ENCODE data around the gene LAMP1. TPM values are rescaled to one million over a fixed set of nuclear protein-coding genes. Genes with fewer than 3 reads are reported as not detected.

LAMP1 gene
- total RNA-seq, 2 experiments from 2014 or later, result 81.1 TPM

DNA sequence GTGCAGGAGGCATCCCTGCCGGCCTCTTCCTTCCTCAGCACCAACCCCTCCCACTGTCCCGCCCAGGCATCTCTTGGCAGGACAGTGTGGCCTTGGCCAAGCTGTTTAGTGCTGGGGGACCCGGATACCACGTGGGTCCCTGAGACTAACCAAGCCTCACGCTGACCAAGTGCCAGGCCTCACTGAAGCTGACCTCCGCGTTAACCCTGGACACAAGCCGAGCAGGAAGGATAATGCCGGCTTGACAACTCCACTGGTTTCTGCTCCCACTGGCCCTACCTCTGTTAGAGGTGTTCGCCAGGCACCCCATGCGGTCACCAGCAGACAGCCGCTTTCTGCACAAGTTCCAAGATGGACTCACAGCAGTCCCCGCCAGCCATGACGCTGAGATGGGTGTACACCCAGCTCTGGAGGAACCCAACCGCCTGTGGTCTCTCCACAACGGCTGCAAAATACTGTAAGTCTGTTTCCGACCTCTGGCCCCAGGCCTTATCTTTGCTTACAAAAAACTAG is 54.5 kb downstream of the LAMP1 start:
- ATAC-seq (no peak), DNase-seq (no peak)
- H3K36me3 Mint-ChIP-seq (ENCODE audit: low read depth), result no peaks in the 10 kb centered on the region
- no peak overlapping the region for H3K4me3 Mint-ChIP-seq
- ChIA-PET POLR2A (no interaction called here), CTCF (no interaction called here)
- no peak overlapping the region for H3K27ac Mint-ChIP-seq
- no peaks in the 10 kb centered on the region for H3K4me1 Mint-ChIP-seq (ENCODE audit: low read depth)
- H3K9me3 Mint-ChIP-seq (ENCODE audit: insufficient read depth), result no peaks in the 10 kb centered on the region
- H3K27me3 Mint-ChIP-seq (ENCODE audit: low read depth), result no peaks in the 10 kb centered on the region

DNA sequence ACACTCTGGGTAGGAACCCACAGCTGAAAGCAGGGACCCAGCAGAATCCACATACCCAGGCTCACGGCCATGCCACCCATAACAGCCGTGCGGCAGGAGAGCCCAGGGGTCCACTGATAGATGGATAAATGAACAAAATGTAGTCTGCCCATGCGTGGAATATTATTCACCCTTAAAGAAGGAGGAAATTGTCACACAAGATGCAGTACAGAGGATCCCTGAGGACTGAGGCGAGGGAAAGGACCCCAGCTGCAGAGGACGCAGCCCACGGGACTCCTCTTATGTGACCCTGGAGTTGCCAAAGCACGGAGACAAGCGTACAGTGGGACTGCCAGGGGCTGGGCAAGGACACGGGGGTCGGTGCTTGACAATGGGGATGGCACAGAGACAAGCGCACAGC is 56.2 kb downstream of the LAMP1 start:
- POLR2A ChIA-PET, result no interaction called here
- H3K4me3 Mint-ChIP-seq, result no peak overlapping the region
- no peak overlapping the region for H3K27ac Mint-ChIP-seq
- no peak for ATAC-seq
- H3K27me3 Mint-ChIP-seq (ENCODE audit: low read depth), result no peaks in the 10 kb centered on the region
- no peaks in the 10 kb centered on the region for H3K4me1 Mint-ChIP-seq (ENCODE audit: low read depth)
- no peaks in the 10 kb centered on the region for H3K36me3 Mint-ChIP-seq (ENCODE audit: low read depth)
- CTCF ChIA-PET, result no interaction called here
- H3K9me3 Mint-ChIP-seq (ENCODE audit: insufficient read depth), result no peaks in the 10 kb centered on the region
- DNase-seq, result no peak

DNA sequence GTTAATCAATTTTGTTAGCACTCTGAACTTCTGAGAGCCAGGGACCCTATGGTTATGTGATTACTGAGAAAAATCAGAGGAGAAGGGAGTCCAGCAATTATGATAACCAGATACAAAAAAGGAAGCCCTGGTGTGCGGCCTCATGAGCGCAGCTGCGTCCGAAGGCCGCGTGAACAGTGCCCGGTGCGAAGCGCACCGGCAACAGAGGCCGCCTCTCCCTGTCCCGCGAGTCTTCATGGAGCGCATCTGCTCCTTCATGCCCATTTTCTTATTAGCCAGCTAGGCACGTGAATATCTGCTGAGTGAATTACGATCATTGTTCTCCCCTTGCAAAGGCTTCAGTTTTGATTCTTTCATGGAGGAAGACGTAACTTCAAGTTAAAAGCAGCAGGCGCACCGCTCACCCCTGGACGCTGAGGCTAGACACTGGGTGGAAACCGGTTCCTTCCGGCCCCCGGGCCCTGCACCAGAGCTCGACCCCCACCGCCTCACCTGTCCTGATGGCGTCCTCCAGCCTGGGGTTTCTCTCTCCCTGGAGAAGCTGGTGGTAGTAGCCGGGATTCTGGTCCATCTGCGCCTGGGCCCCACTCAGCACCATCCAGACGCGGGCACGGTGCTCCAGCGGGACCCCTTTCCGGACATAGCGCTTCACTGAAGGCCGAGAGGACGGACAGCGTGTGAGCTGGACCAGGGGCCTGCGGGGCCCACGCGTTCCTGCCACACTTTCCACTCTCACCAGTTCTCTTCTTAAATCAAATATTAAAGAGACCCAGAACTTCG is 58.0 kb downstream of the LAMP1 start:
- ChIA-PET CTCF (no interaction called here), POLR2A (no interaction called here)
- Mint-ChIP-seq H3K9me3 (ENCODE audit: insufficient read depth) (no peaks in the 10 kb centered on the region), H3K4me3 (no peak overlapping the region), H3K36me3 (ENCODE audit: low read depth) (no peaks in the 10 kb centered on the region), H3K4me1 (ENCODE audit: low read depth) (no peaks in the 10 kb centered on the region), H3K27ac (no peak overlapping the region), H3K27me3 (ENCODE audit: low read depth) (peaks cover 3% of the 10 kb centered on the region)
- ATAC-seq (no peak), DNase-seq (no peak)

DNA sequence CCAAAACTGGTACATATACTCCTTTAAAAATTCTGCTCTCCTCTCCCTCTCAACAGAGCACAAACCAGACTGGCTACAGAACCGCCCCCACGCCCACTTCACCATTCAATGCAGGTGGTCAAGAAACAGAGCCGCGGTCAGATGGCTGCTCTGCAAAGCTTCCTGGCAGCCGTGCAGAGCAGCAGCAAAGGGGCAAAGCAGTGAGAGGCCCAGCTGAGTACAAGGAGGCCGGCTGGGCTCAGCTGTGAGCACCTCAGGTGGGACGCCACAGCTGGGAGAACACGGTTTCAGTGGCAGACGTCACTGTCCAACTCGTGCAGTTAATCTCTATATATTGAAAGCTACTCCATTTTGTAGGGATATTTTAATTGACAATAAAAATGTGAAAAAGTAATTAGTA is 58.6 kb downstream of the LAMP1 start:
- no peak overlapping the region for H3K27ac Mint-ChIP-seq
- H3K4me3 Mint-ChIP-seq, result no peak overlapping the region
- no peaks in the 10 kb centered on the region for H3K9me3 Mint-ChIP-seq (ENCODE audit: insufficient read depth)
- ChIA-PET POLR2A (interaction anchor here (0.5 kb wide), 1 partner anchor 297 kb away, joined by 4 read pairs; no protein-coding TSS in a partner anchor), CTCF (no interaction called here)
- no peaks in the 10 kb centered on the region for H3K4me1 Mint-ChIP-seq (ENCODE audit: low read depth)
- H3K27me3 Mint-ChIP-seq (ENCODE audit: low read depth), result peaks cover 8% of the 10 kb centered on the region
- no peaks in the 10 kb centered on the region for H3K36me3 Mint-ChIP-seq (ENCODE audit: low read depth)
- no peak for DNase-seq
- ATAC-seq, result no peak

DNA sequence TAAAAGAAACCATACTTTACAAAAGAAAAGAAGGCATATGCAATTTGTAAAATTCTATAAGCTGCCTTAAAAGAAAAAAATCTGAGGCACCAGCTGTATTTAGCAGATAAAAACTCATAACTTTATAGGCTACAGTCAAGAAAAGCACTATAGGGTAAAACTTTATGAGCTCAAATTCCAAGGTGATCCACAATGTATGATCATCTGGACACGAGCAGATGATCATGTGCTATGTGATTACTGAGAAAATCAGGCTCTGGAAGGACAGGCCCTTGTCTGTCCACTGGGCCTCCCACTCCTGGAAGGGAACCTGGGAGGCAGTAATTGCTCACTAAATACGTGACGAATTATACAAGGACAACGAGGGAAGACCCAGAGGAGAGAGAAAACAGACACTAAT is 59.6 kb downstream of the LAMP1 start:
- no peak overlapping the region for H3K27ac Mint-ChIP-seq
- POLR2A ChIA-PET, result no interaction called here
- ATAC-seq (no peak), DNase-seq (no peak)
- H3K9me3 Mint-ChIP-seq (ENCODE audit: insufficient read depth), result no peaks in the 10 kb centered on the region
- H3K4me3 Mint-ChIP-seq, result no peak overlapping the region
- peaks cover 8% of the 10 kb centered on the region for H3K27me3 Mint-ChIP-seq (ENCODE audit: low read depth)
- no peaks in the 10 kb centered on the region for H3K4me1 Mint-ChIP-seq (ENCODE audit: low read depth)
- H3K36me3 Mint-ChIP-seq (ENCODE audit: low read depth), result no peaks in the 10 kb centered on the region
- CTCF ChIA-PET, result no interaction called here

DNA sequence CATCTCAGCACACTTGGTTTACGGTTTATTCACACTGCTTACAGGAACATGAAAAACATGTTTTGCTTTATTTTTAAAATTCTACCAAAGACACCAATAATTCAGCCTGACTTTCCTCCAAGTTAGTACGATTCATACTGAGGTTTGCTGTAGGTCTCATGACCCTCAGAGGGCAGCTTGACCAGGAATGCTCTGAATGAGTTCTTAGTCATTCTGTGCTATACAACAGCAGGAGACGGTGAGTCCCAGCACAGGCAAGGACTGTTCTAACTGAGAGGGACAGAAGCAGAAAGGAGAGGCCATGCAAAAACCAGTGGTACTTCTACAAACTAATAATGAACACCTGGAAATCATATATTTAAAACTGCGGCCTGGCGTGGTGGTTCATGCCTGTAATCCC is 60.5 kb downstream of the LAMP1 start:
- ATAC-seq (no peak), DNase-seq (no peak)
- no peaks in the 10 kb centered on the region for H3K36me3 Mint-ChIP-seq (ENCODE audit: low read depth)
- no peak overlapping the region for H3K4me3 Mint-ChIP-seq
- H3K4me1 Mint-ChIP-seq (ENCODE audit: low read depth), result no peaks in the 10 kb centered on the region
- no peak overlapping the region for H3K27ac Mint-ChIP-seq
- POLR2A ChIA-PET, result no interaction called here
- no peaks in the 10 kb centered on the region for H3K9me3 Mint-ChIP-seq (ENCODE audit: insufficient read depth)
- CTCF ChIA-PET, result no interaction called here
- peaks cover 10% of the 10 kb centered on the region for H3K27me3 Mint-ChIP-seq (ENCODE audit: low read depth)

DNA sequence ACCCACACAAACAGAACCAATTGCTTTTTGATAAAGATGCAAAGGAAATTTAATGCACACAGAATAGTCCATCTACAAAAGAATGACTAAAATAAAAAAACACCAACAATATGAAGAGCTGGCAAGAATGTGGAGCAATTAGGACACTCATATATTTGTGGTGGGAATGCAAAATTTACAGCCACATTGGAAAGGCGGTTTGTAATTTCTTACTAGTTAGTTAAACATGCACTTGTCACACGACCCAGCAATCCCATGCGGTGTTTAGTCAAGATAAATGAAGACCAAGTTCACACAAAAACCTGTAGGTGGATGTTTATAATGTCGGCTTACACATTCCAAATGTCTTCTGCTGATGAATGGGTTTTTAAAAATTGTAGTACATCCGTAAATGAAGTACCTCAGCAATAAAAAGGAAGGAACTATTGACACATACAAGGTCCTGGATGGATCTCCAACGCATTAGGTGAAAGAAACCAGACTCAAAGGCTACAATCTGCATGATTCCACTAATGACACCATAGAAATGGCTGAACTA is 61.7 kb downstream of the LAMP1 start:
- ATAC-seq (no peak), DNase-seq (no peak)
- Mint-ChIP-seq H3K36me3 (ENCODE audit: low read depth) (no peaks in the 10 kb centered on the region), H3K27ac (no peak overlapping the region), H3K4me1 (ENCODE audit: low read depth) (no peaks in the 10 kb centered on the region), H3K27me3 (ENCODE audit: low read depth) (peaks cover 16% of the 10 kb centered on the region), H3K9me3 (ENCODE audit: insufficient read depth) (no peaks in the 10 kb centered on the region), H3K4me3 (no peak overlapping the region)
- POLR2A ChIA-PET, result no interaction called here
- CTCF ChIA-PET, result no interaction called here

DNA sequence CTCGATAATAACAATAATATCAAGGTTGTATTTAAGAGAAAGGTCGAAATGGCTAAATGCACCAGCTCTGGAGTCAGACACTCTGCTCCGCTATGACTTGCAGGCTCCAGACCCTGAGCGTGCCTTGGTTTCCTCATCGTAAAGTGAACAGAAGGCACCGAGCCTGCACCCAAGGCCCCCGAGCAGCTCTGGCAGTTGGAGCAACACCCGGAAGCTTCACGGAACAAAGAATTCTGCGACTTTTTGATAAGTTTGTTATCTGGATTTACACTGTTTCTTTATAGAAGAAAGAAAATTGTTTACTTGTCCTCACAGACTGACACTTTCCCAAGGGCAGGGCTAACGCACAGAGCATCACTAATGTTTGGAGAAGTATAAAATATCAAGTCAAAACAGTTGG is 62.5 kb downstream of the LAMP1 start:
- Mint-ChIP-seq H3K9me3 (ENCODE audit: insufficient read depth) (no peaks in the 10 kb centered on the region), H3K27me3 (ENCODE audit: low read depth) (peaks cover 16% of the 10 kb centered on the region), H3K4me1 (ENCODE audit: low read depth) (no peaks in the 10 kb centered on the region), H3K36me3 (ENCODE audit: low read depth) (no peaks in the 10 kb centered on the region), H3K27ac (no peak overlapping the region), H3K4me3 (no peak overlapping the region)
- POLR2A ChIA-PET, result no interaction called here
- CTCF ChIA-PET, result no interaction called here
- ATAC-seq (no peak), DNase-seq (no peak)

DNA sequence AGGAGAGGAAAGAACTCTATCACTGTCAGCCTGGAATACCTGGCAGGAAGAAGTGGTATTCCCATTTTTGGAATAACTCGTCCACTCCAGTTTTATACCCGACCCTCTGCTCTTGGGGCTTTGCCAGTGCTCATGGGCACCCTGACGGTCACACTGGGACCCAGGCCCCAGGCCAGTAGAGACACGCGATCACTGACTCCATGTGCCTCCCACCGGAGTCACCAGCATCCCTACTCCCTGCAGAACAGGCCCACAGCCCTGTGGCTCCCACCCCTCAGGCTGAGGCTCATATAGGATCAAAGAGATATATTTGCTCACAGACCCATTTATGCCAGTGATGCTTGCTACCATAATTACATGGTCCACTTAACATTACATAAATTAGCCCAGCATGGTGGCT is 63.4 kb downstream of the LAMP1 start:
- H3K4me3 Mint-ChIP-seq, result no peak overlapping the region
- ChIA-PET POLR2A (no interaction called here), CTCF (no interaction called here)
- ATAC-seq (no peak), DNase-seq (no peak)
- H3K4me1 Mint-ChIP-seq (ENCODE audit: low read depth), result no peaks in the 10 kb centered on the region
- H3K9me3 Mint-ChIP-seq (ENCODE audit: insufficient read depth), result no peaks in the 10 kb centered on the region
- no peak overlapping the region for H3K27ac Mint-ChIP-seq
- H3K27me3 Mint-ChIP-seq (ENCODE audit: low read depth), result peaks cover 18% of the 10 kb centered on the region
- H3K36me3 Mint-ChIP-seq (ENCODE audit: low read depth), result no peaks in the 10 kb centered on the region

DNA sequence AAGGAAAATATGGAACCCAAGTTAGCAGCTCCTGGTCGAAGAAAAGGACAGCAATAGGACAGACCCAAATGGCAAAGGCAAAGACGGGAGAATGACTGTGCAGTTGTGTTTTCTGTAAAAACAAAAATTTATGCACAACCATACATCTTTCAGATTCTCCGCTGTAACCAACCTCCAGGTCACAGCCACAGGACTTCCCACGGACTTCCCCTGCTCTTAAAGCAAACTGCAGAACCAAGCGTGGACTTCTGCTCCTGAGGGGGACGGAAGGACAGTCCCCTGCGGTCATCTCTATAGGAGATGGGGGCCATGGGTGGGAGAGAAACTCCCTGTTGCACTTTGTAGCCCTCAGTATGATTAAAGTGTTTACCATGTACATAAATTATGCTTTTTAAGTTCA is 64.4 kb downstream of the LAMP1 start:
- Mint-ChIP-seq H3K4me1 (ENCODE audit: low read depth) (no peaks in the 10 kb centered on the region), H3K36me3 (ENCODE audit: low read depth) (no peaks in the 10 kb centered on the region), H3K4me3 (no peak overlapping the region), H3K27me3 (ENCODE audit: low read depth) (peaks cover 21% of the 10 kb centered on the region), H3K27ac (no peak overlapping the region), H3K9me3 (ENCODE audit: insufficient read depth) (no peaks in the 10 kb centered on the region)
- ChIA-PET POLR2A (no interaction called here), CTCF (no interaction called here)
- no peak for ATAC-seq
- peak; percentile 16 for DNase-seq

DNA sequence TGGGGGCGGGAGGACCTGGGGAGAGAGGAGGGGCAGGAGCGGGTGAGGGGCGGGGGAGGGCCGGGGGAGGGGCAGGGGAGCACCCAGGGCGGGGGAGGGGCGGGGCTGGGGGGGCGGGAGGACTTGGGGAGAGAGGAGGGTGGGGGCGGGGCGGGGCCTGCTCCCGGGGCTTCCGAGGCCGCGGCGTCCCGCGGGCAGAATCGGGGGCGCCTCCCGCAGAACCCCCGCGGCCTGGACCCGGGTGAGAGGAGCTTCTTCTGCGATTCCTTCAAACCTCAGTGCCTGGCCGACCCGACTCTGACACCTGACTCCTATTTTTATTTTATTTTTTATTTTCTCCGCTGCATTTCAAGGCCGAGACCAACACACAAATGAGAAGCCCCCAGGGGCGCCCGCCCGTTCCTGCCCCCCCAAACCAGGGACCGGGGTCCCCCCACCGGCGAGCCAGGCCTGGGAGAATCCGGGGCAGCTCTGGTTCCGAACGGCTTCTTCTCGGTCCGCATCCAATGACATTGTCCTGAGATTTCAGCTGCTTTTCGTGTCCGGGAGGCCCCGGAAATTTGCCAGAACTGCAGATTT is 67.4 kb downstream of the LAMP1 start:
- no peaks in the 10 kb centered on the region for H3K9me3 Mint-ChIP-seq (ENCODE audit: insufficient read depth)
- no peak overlapping the region for H3K4me3 Mint-ChIP-seq
- H3K27ac Mint-ChIP-seq, result no peak overlapping the region
- POLR2A ChIA-PET, result no interaction called here
- peaks cover 18% of the 10 kb centered on the region for H3K27me3 Mint-ChIP-seq (ENCODE audit: low read depth)
- ATAC-seq (no peak), DNase-seq (no peak)
- CTCF ChIA-PET, result no interaction called here
- H3K36me3 Mint-ChIP-seq (ENCODE audit: low read depth), result no peaks in the 10 kb centered on the region
- no peaks in the 10 kb centered on the region for H3K4me1 Mint-ChIP-seq (ENCODE audit: low read depth)

DNA sequence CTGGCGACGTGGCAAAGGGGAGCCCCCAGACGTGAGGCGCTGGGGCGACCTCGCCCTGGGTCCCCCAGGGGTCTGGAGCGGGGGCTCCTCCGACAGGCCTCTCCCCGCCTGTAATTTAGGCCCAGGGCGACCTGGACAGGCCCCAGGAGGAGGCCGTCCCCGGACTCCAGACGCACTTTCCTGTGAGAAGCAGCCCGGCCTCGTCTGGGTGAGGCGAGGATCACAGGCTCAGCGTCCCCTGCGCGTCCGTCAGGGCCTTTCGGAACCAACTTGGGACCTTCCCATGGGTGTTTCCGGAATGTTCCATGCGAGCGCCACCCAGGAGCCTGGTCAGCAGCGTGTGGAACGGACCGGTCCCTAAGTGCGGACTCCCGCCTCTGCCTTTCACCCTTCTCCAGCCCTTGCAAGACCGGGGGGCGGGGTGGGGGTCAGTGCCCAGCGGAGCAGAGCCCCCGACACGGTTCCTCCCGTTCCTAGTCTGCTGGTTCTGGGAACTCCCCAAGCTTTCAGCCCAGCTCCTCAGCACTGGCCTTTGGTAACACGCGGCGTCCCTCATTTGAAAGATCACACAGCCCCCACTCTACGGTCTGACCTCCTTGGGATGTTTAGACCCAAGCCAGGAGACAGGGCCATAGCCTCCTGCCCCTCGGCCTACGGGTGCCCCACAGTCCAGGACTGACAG is 68.0 kb downstream of the LAMP1 start:
- H3K27me3 Mint-ChIP-seq (ENCODE audit: low read depth), result peaks cover 18% of the 10 kb centered on the region
- no peak for ATAC-seq
- POLR2A ChIA-PET, result no interaction called here
- CTCF ChIA-PET, result no interaction called here
- H3K27ac Mint-ChIP-seq, result no peak overlapping the region
- DNase-seq, result no peak
- no peaks in the 10 kb centered on the region for H3K9me3 Mint-ChIP-seq (ENCODE audit: insufficient read depth)
- peak overlapping the region; percentile 13 for H3K4me3 Mint-ChIP-seq
- H3K4me1 Mint-ChIP-seq (ENCODE audit: low read depth), result no peaks in the 10 kb centered on the region
- H3K36me3 Mint-ChIP-seq (ENCODE audit: low read depth), result no peaks in the 10 kb centered on the region

Data from activated CD8-positive, alpha-beta T cell treated with anti-CD3 and anti-CD28 coated beads, Interleukin-2, amount 10 ng/mL, durations not matched to agents 7 days and 5 days (primary cell).